ENCODE results near the gene MEG3.

MEG3 gene

GRCh38 chr14:100864960-100865681 is 39.2 kb downstream of the MEG3 start:
- Histone ChIP-seq H3F3A (ENCODE audit: low read depth) (no peaks in the 10 kb centered on the region), H3K4me1 (ENCODE audit: insufficient read depth, low read length, poor library complexity, severe bottlenecking) (no peaks in the 10 kb centered on the region), H3K9me3 (ENCODE audit: insufficient read depth, low read depth, low read length) (peaks cover 5% of the 10 kb centered on the region; the same call in 1 of the 2 replicates), H3K27me3 (ENCODE audit: insufficient read depth, low read length, poor library complexity, severe bottlenecking) (no peaks in the 10 kb centered on the region), H4K20me1 (ENCODE audit: insufficient read depth, low read length, poor library complexity, severe bottlenecking) (no peaks in the 10 kb centered on the region), H3K9me2 (replicated peaks; ENCODE audit: low read depth, low read length) (no peaks in the 10 kb centered on the region), H3K79me2 (ENCODE audit: insufficient read depth, low read length) (no peaks in the 10 kb centered on the region), H3K36me3 (ENCODE audit: insufficient read depth, low read length) (no peaks in the 10 kb centered on the region), H3K9ac (ENCODE audit: low read depth, low read length, poor library complexity, severe bottlenecking) (no peak overlapping the region), H3K4me3 (ENCODE audit: low read length, poor library complexity, severe bottlenecking) (no peak overlapping the region), H2AFZ (ENCODE audit: low read length) (no peak overlapping the region), H3K4me2 (ENCODE audit: low read depth, low read length, poor library complexity, severe bottlenecking) (no peak overlapping the region)
- TF ChIP-seq EZH2phosphoT487 (IDR thresholded peaks at IDR 0.05; ENCODE audit: borderline replicate concordance): no peak
- TF ChIP-seq CTCF (conservative IDR thresholded peaks at IDR 0.05; ENCODE audit: low read length): no peak

- TF ChIP-seq CTCF (conservative IDR thresholded peaks at IDR 0.05; ENCODE audit: low read length): no peak
- no peak for TF ChIP-seq EZH2phosphoT487 (IDR thresholded peaks at IDR 0.05; ENCODE audit: borderline replicate concordance)
- Histone ChIP-seq H3K79me2 (ENCODE audit: insufficient read depth, low read length) (no peaks in the 10 kb centered on the region), H3K9ac (ENCODE audit: low read depth, low read length, poor library complexity, severe bottlenecking) (no peak overlapping the region)
These were observed 40.0 kb downstream of the MEG3 start for GRCh38 chr14:100865682-100866591.

GRCh38 chr14:100866666-100867630 is 41.0 kb downstream of the MEG3 start:
- Histone ChIP-seq H3F3A (ENCODE audit: low read depth) (no peaks in the 10 kb centered on the region), H3K27me3 (ENCODE audit: insufficient read depth, low read length, poor library complexity, severe bottlenecking) (no peaks in the 10 kb centered on the region)

More at GRCh38 chr14:100865682-100866591, 40.0 kb downstream of the MEG3 start:
- Histone ChIP-seq H3F3A (ENCODE audit: low read depth) (no peaks in the 10 kb centered on the region), H3K36me3 (ENCODE audit: insufficient read depth, low read length) (no peaks in the 10 kb centered on the region), H4K20me1 (ENCODE audit: insufficient read depth, low read length, poor library complexity, severe bottlenecking) (no peaks in the 10 kb centered on the region), H3K9me2 (replicated peaks; ENCODE audit: low read depth, low read length) (no peaks in the 10 kb centered on the region), H3K4me2 (ENCODE audit: low read depth, low read length, poor library complexity, severe bottlenecking) (no peak overlapping the region), H2AFZ (ENCODE audit: low read length) (no peak overlapping the region), H3K4me1 (ENCODE audit: insufficient read depth, low read length, poor library complexity, severe bottlenecking) (no peaks in the 10 kb centered on the region), H3K9me3 (ENCODE audit: insufficient read depth, low read depth, low read length) (peaks cover 5% of the 10 kb centered on the region; the same call in 1 of the 2 replicates), H3K4me3 (ENCODE audit: low read length, poor library complexity, severe bottlenecking) (no peak overlapping the region), H3K27me3 (ENCODE audit: insufficient read depth, low read length, poor library complexity, severe bottlenecking) (no peaks in the 10 kb centered on the region)

More at GRCh38 chr14:100866666-100867630, 41.0 kb downstream of the MEG3 start:
- Histone ChIP-seq H3K4me2 (ENCODE audit: low read depth, low read length, poor library complexity, severe bottlenecking) (no peak overlapping the region), H3K9me3 (ENCODE audit: insufficient read depth, low read depth, low read length) (peaks cover 5% of the 10 kb centered on the region; the same call in 1 of the 2 replicates), H3K36me3 (ENCODE audit: insufficient read depth, low read length) (no peaks in the 10 kb centered on the region), H3K4me1 (ENCODE audit: insufficient read depth, low read length, poor library complexity, severe bottlenecking) (no peaks in the 10 kb centered on the region), H3K9ac (ENCODE audit: low read depth, low read length, poor library complexity, severe bottlenecking) (no peak overlapping the region), H3K79me2 (ENCODE audit: insufficient read depth, low read length) (no peaks in the 10 kb centered on the region), H2AFZ (ENCODE audit: low read length) (no peak overlapping the region), H4K20me1 (ENCODE audit: insufficient read depth, low read length, poor library complexity, severe bottlenecking) (no peaks in the 10 kb centered on the region), H3K9me2 (replicated peaks; ENCODE audit: low read depth, low read length) (no peaks in the 10 kb centered on the region), H3K4me3 (ENCODE audit: low read length, poor library complexity, severe bottlenecking) (no peak overlapping the region)
- TF ChIP-seq EZH2phosphoT487 (IDR thresholded peaks at IDR 0.05; ENCODE audit: borderline replicate concordance) (no peak), CTCF (conservative IDR thresholded peaks at IDR 0.05; ENCODE audit: low read length) (no peak)

Measured in Loucy (cell line).